GM23338 (cell line): ENCODE measurements around the gene VAMP3.

Experiments
- CREB1 ChIP-seq: fragments of 250-450 bp; sonication (Bioruptor Pico); IDR thresholded peaks from 2 replicates; pipeline ENCODE4 v1.5.0; 2020; ENCODE audit warnings: low read depth, mild to moderate bottlenecking, moderate library complexity
- EZH2 ChIP-seq: fragments of 200-600 bp; sonication (generic); IDR thresholded peaks from one replicate; pipeline ENCODE4 v1.8.0; 2017; ENCODE audit warnings: antibody characterized with exemption, mild to moderate bottlenecking, low read depth; ENCODE audit not compliant: unreplicated experiment
- EZH2phosphoT487 ChIP-seq: fragments of 200-600 bp; sonication (generic); IDR thresholded peaks from one replicate; pipeline ENCODE4 v1.8.1; 2018; ENCODE audit warnings: antibody characterized with exemption; ENCODE audit not compliant: unreplicated experiment
- POLR2AphosphoS5 ChIP-seq: IDR thresholded peaks from 2 replicates; pipeline ENCODE4 v1.6.1; 2016; ENCODE audit warnings: antibody characterized with exemption, low read depth
- ZNF331 ChIP-seq: fragments of 250-450 bp; sonication (Bioruptor Pico); IDR thresholded peaks from 2 replicates; pipeline ENCODE4 v1.5.0; 2020; ENCODE audit warnings: low read depth, mild to moderate bottlenecking, moderate library complexity
- TF ChIP-seq, protein P1 (sequence below), 2 experiments: fragments of 200-600 bp in 1 of 2; sonication (generic) in 1 of 2; conservative IDR thresholded peaks; 2 replicates each; pipeline versions ENCODE4 v1.5.1 to v1.6.1; 2016 to 2017; ENCODE audit warnings: antibody characterized with exemption in 2 of 2, low read depth in 2 of 2, mild to moderate bottlenecking in 2 of 2, moderate library complexity in 1 of 2
- TF ChIP-seq, protein P2 (sequence below): IDR thresholded peaks from one replicate; pipeline ENCODE4 v1.6.1; 2018; ENCODE audit warnings: antibody characterized with exemption; ENCODE audit not compliant: unreplicated experiment

GRCh38 chr1:7761103-7761502 lies 10.0 kb upstream of the VAMP3 start:
- TF ChIP-seq, protein P1, sequence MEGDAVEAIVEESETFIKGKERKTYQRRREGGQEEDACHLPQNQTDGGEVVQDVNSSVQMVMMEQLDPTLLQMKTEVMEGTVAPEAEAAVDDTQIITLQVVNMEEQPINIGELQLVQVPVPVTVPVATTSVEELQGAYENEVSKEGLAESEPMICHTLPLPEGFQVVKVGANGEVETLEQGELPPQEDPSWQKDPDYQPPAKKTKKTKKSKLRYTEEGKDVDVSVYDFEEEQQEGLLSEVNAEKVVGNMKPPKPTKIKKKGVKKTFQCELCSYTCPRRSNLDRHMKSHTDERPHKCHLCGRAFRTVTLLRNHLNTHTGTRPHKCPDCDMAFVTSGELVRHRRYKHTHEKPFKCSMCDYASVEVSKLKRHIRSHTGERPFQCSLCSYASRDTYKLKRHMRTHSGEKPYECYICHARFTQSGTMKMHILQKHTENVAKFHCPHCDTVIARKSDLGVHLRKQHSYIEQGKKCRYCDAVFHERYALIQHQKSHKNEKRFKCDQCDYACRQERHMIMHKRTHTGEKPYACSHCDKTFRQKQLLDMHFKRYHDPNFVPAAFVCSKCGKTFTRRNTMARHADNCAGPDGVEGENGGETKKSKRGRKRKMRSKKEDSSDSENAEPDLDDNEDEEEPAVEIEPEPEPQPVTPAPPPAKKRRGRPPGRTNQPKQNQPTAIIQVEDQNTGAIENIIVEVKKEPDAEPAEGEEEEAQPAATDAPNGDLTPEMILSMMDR (conservative IDR thresholded peaks at IDR 0.05; ENCODE audit: low read depth in 2 of 2): no peak
- TF ChIP-seq EZH2 (no peak), CREB1 (CRISPR knock-in tag) (no peak), POLR2AphosphoS5 (no peak), EZH2phosphoT487 (no peak), ZNF331 (CRISPR knock-in tag) (no peak)
- TF ChIP-seq, protein P2, sequence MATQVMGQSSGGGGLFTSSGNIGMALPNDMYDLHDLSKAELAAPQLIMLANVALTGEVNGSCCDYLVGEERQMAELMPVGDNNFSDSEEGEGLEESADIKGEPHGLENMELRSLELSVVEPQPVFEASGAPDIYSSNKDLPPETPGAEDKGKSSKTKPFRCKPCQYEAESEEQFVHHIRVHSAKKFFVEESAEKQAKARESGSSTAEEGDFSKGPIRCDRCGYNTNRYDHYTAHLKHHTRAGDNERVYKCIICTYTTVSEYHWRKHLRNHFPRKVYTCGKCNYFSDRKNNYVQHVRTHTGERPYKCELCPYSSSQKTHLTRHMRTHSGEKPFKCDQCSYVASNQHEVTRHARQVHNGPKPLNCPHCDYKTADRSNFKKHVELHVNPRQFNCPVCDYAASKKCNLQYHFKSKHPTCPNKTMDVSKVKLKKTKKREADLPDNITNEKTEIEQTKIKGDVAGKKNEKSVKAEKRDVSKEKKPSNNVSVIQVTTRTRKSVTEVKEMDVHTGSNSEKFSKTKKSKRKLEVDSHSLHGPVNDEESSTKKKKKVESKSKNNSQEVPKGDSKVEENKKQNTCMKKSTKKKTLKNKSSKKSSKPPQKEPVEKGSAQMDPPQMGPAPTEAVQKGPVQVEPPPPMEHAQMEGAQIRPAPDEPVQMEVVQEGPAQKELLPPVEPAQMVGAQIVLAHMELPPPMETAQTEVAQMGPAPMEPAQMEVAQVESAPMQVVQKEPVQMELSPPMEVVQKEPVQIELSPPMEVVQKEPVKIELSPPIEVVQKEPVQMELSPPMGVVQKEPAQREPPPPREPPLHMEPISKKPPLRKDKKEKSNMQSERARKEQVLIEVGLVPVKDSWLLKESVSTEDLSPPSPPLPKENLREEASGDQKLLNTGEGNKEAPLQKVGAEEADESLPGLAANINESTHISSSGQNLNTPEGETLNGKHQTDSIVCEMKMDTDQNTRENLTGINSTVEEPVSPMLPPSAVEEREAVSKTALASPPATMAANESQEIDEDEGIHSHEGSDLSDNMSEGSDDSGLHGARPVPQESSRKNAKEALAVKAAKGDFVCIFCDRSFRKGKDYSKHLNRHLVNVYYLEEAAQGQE: no peak
